Activated CD4-positive, alpha-beta memory T cell treated with anti-CD3 and anti-CD28 coated beads for 36 hours (primary cell): ENCODE data around the gene CLTB. TPM values are rescaled to one million over a fixed set of nuclear protein-coding genes. Genes with fewer than 3 reads are reported as not detected.

Source experiments
- CTCF ChIA-PET: fragments of 350-600 bp; sonication (Branson Sonifier 250); formaldehyde crosslinking; loops from one replicate; lab custom pipeline; 2021; ENCODE audit warnings: antibody characterized with exemption, inconsistent platforms; lab: Charles Lee
- POLR2A ChIA-PET: fragments of 350-600 bp; sonication (Branson Sonifier 250); formaldehyde crosslinking; loops from one replicate; lab custom pipeline; 2021; ENCODE audit warnings: antibody characterized with exemption; lab: Charles Lee
- DNase-seq: peaks from one replicate; pipeline ENCODE4 v3.0.0-alpha.2; 2020
- H3K27ac Mint-ChIP-seq: one replicate; pipeline ENCODE4 v1.8.0; 2021; ENCODE audit warnings: mixed read lengths
- H3K27me3 Mint-ChIP-seq: one replicate; pipeline ENCODE4 v1.8.0; 2021; ENCODE audit warnings: mixed read lengths
- H3K36me3 Mint-ChIP-seq: one replicate; pipeline ENCODE4 v1.8.0; 2021; ENCODE audit warnings: mixed read lengths
- H3K4me1 Mint-ChIP-seq: one replicate; pipeline ENCODE4 v1.8.0; 2021; ENCODE audit warnings: low read depth, mixed read lengths
- H3K4me3 Mint-ChIP-seq: one replicate; pipeline ENCODE4 v1.8.0; 2021; ENCODE audit warnings: mild to moderate bottlenecking, mixed read lengths
- H3K9me3 Mint-ChIP-seq: one replicate; pipeline ENCODE4 v1.8.0; 2021; ENCODE audit warnings: mixed read lengths
- intact Hi-C: fragments of 100-400 bp; cut with micrococcal nuclease; formaldehyde crosslinking; loops from one replicate; pipeline ENCODE4 v1.15.1; 2023
- total RNA-seq, 2 experiments: library from RNA; stranded (reverse); gene quantifications; one replicate each; pipeline ENCODE4 v1.2.3, GENCODE V29; 2021

CLTB gene, protein sequence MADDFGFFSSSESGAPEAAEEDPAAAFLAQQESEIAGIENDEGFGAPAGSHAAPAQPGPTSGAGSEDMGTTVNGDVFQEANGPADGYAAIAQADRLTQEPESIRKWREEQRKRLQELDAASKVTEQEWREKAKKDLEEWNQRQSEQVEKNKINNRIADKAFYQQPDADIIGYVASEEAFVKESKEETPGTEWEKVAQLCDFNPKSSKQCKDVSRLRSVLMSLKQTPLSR
- total RNA-seq, result 10 to 100 TPM; 51.5 to 57.0 TPM

GRCh38 chr5:176415952-176416924 lies at the start of gene CLTB:
Gene CLTB (minus strand): TSS chr5:176416539. CDS start chr5:176416363, 176 bp downstream.
- POLR2A ChIA-PET, result interaction anchor here (0.8 to 1.7 kb wide), 7 partner anchors 28 to 128 kb away, joined by 3 to 8 read pairs (median 4); partner anchors contain the start of genes FAF2, KIAA1191, NOP16 and RNF44
- H3K27me3 Mint-ChIP-seq, result no peaks in the 10 kb centered on the region
- CTCF ChIA-PET, result interaction anchor here (0.6 to 4.2 kb wide), 30 partner anchors 10 to 687 kb away, joined by 3 to 49 read pairs (median 4); partner anchors contain the start of genes FAF2, GPRIN1, KIAA1191 and RNF44
- intact Hi-C loops, result loop anchor here (1.0 to 5.0 kb wide), 5 partner anchors 27 to 181 kb away; partner anchors contain the start of genes FAF2 and RNF44
- H3K4me3 Mint-ChIP-seq, result peak within 1 kb of the TSS; percentile 77
- peak within 1 kb of the TSS; percentile 65 for H3K27ac Mint-ChIP-seq
- H3K4me1 Mint-ChIP-seq, result peaks cover 36% of the 10 kb centered on the region
- H3K36me3 Mint-ChIP-seq, result no peaks in the 10 kb centered on the region
- H3K9me3 Mint-ChIP-seq, result peaks cover 2% of the 10 kb centered on the region
- peak; percentile 93 for DNase-seq

DNA sequence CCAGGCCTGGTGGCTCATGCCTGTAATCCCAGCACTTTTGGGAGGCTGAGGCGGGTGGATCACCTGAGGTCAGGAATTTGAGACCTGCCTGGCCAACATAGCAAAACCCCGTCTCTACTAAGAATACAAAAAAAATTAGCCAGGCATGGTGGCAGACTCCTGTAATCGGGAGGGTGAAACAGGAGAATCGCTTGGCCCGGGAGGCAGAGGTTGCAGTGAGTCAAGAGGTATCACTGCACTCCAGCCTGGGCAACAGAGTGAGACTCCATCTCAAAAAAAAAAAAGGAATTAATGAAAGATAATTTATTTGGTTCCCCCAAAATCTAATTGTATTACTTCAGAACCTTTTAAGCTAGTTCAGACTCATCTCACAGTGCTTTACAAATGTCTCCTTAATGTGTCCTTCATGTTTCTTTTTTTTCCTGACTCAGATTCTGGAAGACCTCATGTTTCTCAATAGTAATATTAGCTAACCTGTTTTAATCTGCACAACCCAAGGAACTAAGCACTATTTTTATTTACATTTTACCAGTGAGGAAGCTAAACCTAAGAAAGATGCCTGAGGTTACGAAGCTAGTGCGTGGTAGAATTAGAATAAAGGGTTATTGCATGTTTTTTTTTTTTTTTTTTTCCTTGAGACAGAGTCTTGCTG lies 46.9 kb upstream of the CLTB start:
- ChIA-PET CTCF (interaction anchor here (1.4 to 2.0 kb wide), 2 partner anchors 16 to 47 kb away, joined by 4 to 5 read pairs; partner anchors contain the start of gene CLTB), POLR2A (no interaction called here)
- Mint-ChIP-seq H3K27me3 (no peaks in the 10 kb centered on the region), H3K4me1 (peaks cover 24% of the 10 kb centered on the region), H3K9me3 (no peaks in the 10 kb centered on the region), H3K36me3 (peaks cover 1% of the 10 kb centered on the region), H3K27ac (no peak overlapping the region), H3K4me3 (no peak overlapping the region)
- intact Hi-C loops, result no loop called here
- no peak for DNase-seq

GRCh38 chr5:176461349-176461748 lies 45.0 kb upstream of the CLTB start:
- Mint-ChIP-seq H3K27ac (no peak overlapping the region), H3K4me3 (no peak overlapping the region), H3K9me3 (no peaks in the 10 kb centered on the region), H3K27me3 (no peaks in the 10 kb centered on the region), H3K4me1 (peaks cover 22% of the 10 kb centered on the region), H3K36me3 (peaks cover 5% of the 10 kb centered on the region)
- intact Hi-C loops, result no loop called here
- ChIA-PET CTCF (no interaction called here), POLR2A (no interaction called here)
- no peak for DNase-seq

DNA sequence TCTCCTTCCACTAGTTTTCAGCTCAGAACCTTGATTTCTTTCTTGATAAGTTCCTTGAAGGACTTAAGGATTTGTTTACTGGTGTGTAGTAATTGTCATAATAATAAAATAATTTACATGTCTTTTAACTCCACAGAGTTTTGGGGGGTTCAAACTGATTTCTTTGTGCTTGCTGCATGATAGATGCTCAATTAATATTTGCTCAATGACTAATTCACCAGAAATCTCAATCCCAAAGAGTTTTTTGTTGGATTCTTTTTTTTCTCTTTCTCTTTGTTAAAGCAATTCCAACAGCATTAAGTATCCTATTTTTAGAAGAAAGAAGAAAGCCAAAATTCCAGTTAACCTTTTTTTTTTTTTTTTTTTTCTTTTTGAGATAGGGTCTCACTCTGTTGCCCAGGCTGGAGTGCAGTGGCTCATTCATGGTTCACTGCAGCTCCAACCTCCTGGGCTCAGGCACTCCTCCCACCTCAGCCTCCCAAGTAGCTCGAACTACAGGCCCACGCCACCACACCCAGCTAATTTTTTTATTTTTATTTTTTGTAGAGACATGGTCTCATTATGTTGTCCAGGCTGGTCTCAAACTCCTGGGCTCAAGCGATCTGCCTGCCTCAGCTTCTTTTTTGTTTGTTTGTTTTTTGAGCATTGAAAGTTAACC lies 42.7 kb upstream of the CLTB start:
- CTCF ChIA-PET, result no interaction called here
- peaks cover 25% of the 10 kb centered on the region for H3K4me1 Mint-ChIP-seq
- intact Hi-C loops, result no loop called here
- no peaks in the 10 kb centered on the region for H3K27me3 Mint-ChIP-seq
- POLR2A ChIA-PET, result interaction anchor here (0.5 kb wide), 1 partner anchor 9 kb away, joined by 3 read pairs; no protein-coding TSS in a partner anchor
- no peak overlapping the region for H3K27ac Mint-ChIP-seq
- no peak for DNase-seq
- peaks cover 10% of the 10 kb centered on the region for H3K36me3 Mint-ChIP-seq
- H3K4me3 Mint-ChIP-seq, result no peak overlapping the region
- H3K9me3 Mint-ChIP-seq, result no peaks in the 10 kb centered on the region

GRCh38 chr5:176454724-176455394 lies 38.5 kb upstream of the CLTB start:
- Mint-ChIP-seq H3K36me3 (peaks cover 10% of the 10 kb centered on the region), H3K27me3 (no peaks in the 10 kb centered on the region), H3K4me1 (peaks cover 31% of the 10 kb centered on the region), H3K9me3 (no peaks in the 10 kb centered on the region), H3K4me3 (no peak overlapping the region), H3K27ac (no peak overlapping the region)
- no peak for DNase-seq
- intact Hi-C loops, result no loop called here
- CTCF ChIA-PET, result no interaction called here
- POLR2A ChIA-PET, result no interaction called here

- POLR2A ChIA-PET, result interaction anchor here (0.6 kb wide), 1 partner anchor 9 kb away, joined by 3 read pairs; no protein-coding TSS in a partner anchor
- no peak for DNase-seq
- Mint-ChIP-seq H3K27ac (no peak overlapping the region), H3K9me3 (no peaks in the 10 kb centered on the region), H3K36me3 (peaks cover 12% of the 10 kb centered on the region), H3K4me3 (no peak overlapping the region), H3K4me1 (peaks cover 29% of the 10 kb centered on the region), H3K27me3 (no peaks in the 10 kb centered on the region)
- intact Hi-C loops, result no loop called here
- CTCF ChIA-PET, result interaction anchor here (0.6 to 5.7 kb wide), 3 partner anchors 14 to 124 kb away, joined by 4 to 49 read pairs (median 5); partner anchors contain the start of gene CLTB
Measured at GRCh38 chr5:176450077-176450476, 33.7 kb upstream of the CLTB start.

DNA sequence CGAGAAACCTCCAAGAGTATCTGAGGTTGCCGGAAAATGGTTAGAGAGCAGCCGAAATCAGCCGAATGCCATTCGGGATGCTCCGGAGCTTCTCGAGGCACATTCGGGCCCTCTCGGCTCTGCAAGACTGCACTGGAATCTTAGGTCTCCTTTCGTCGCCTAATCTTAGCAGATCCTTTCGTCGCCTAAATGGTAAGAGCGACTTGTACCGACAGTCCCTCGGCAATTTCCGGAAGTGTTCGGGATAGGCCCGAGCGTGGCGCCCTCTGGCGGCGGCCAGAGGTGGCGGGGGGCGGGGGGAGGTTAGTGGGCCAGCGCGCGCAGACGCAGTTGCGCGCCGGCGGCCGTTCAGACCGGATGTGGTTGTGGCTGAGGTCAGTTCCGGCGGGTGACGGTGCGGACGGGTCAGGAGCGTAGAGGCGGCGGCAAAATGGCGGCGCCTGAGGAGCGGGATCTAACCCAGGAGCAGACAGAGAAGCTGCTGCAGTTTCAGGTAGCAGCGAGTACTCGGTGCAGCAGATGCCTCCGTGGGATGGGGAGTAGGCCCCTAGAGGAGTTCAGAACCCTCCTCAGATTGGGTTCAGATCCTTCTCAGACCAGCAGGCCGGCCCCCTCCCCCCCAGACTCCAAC lies 31.8 kb upstream of the CLTB start, which contains the start of gene FAF2:
Gene FAF2, plus strand, starts transcription at position 408 of the 631 bp plus-strand sequence. Its CDS starts 23 bp downstream, at position 431.
- intact Hi-C loops, result loop anchor here (1.0 to 5.0 kb wide), 6 partner anchors 12 to 791 kb away; partner anchors contain the start of genes CLTB, HRH2 and RNF44
- H3K9me3 Mint-ChIP-seq, result no peaks in the 10 kb centered on the region
- ChIA-PET CTCF (interaction anchor here (0.6 to 5.7 kb wide), 31 partner anchors 9 to 538 kb away, joined by 3 to 49 read pairs (median 3); partner anchors contain the start of genes CLTB, NOP16, RNF44 and TSPAN17), POLR2A (interaction anchor here (0.7 to 2.7 kb wide), 7 partner anchors 10 to 95 kb away, joined by 3 to 13 read pairs (median 6); partner anchors contain the start of genes CLTB, HIGD2A, NOP16 and RNF44)
- DNase-seq, result peak; percentile 99
- H3K36me3 Mint-ChIP-seq, result peaks cover 6% of the 10 kb centered on the region
- H3K27ac Mint-ChIP-seq, result peak within 1 kb of the TSS; percentile 98
- H3K4me3 Mint-ChIP-seq, result peak within 1 kb of the TSS; percentile 97
- peaks cover 25% of the 10 kb centered on the region for H3K4me1 Mint-ChIP-seq
- no peaks in the 10 kb centered on the region for H3K27me3 Mint-ChIP-seq

DNA sequence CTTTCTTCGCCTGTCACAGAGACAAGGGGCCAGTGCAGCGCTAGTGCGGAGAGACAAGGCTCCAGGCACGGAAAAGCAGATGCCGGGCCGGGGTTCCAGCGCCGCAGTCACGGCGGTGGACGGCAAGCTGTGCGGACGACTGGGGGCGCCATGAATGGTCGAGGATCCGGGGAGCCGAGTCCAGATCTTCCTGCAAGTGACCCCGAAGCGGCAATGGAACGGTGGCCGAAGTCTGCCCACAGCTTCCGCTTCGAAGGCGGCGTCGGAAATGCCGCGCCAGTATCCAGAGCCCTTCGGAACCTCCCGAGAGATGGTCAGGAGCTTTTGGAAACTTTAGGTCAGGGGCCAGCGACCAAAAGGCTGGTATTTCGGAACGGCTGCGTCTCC lies 31.2 kb upstream of the CLTB start:
- H3K27me3 Mint-ChIP-seq, result no peaks in the 10 kb centered on the region
- H3K4me3 Mint-ChIP-seq, result peak overlapping the region; percentile 97
- no peak for DNase-seq
- H3K27ac Mint-ChIP-seq, result peak overlapping the region; percentile 98
- ChIA-PET CTCF (interaction anchor here (0.6 to 5.7 kb wide), 27 partner anchors 9 to 539 kb away, joined by 3 to 49 read pairs (median 3); partner anchors contain the start of genes CLTB, NOP16, RNF44 and TSPAN17), POLR2A (interaction anchor here (0.7 to 2.7 kb wide), 7 partner anchors 9 to 95 kb away, joined by 3 to 13 read pairs (median 6); partner anchors contain the start of genes CLTB, HIGD2A, NOP16 and RNF44)
- intact Hi-C loops, result loop anchor here (5.0 kb wide), 1 partner anchor 790 kb away; the partner anchor contains the start of gene HRH2
- no peaks in the 10 kb centered on the region for H3K9me3 Mint-ChIP-seq
- H3K4me1 Mint-ChIP-seq, result peaks cover 23% of the 10 kb centered on the region
- peaks cover 6% of the 10 kb centered on the region for H3K36me3 Mint-ChIP-seq

- intact Hi-C loops, result loop anchor here (5.0 kb wide), 1 partner anchor 790 kb away; the partner anchor contains the start of gene HRH2
- Mint-ChIP-seq H3K36me3 (peaks cover 6% of the 10 kb centered on the region), H3K27ac (peak overlapping the region; percentile 98), H3K4me1 (peaks cover 21% of the 10 kb centered on the region), H3K4me3 (peak overlapping the region; percentile 97), H3K9me3 (no peaks in the 10 kb centered on the region), H3K27me3 (no peaks in the 10 kb centered on the region)
- CTCF ChIA-PET, result interaction anchor here (0.6 to 5.7 kb wide), 27 partner anchors 8 to 539 kb away, joined by 3 to 49 read pairs (median 3); partner anchors contain the start of genes CLTB, NOP16, RNF44 and TSPAN17
- peak; percentile 16 for DNase-seq
- POLR2A ChIA-PET, result interaction anchor here (0.7 to 2.7 kb wide), 7 partner anchors 9 to 96 kb away, joined by 3 to 13 read pairs (median 6); partner anchors contain the start of genes CLTB, HIGD2A, NOP16 and RNF44
Measured at GRCh38 chr5:176446884-176447590, 30.7 kb upstream of the CLTB start.
